Endodermal cell (in vitro differentiated cells): ENCODE measurements around the gene COL4A1. TPM values are rescaled to one million over a fixed set of nuclear protein-coding genes. Genes with fewer than 3 reads are reported as not detected.

Source experiments
- DNase-seq: peaks from one replicate; pipeline ENCODE4 v3.0.0-alpha.2; 2017
- H3K27ac ChIP-seq: 2 replicates; pipeline ENCODE4 v1.5.1; 2013; ENCODE audit warnings: mild to moderate bottlenecking, low read depth, low read length, moderate library complexity
- H3K27me3 ChIP-seq: 2 replicates; pipeline ENCODE4 v1.6.1; 2013; ENCODE audit warnings: mild to moderate bottlenecking, low read length, moderate library complexity; ENCODE audit not compliant: insufficient read depth, control insufficient read depth, poor library complexity, severe bottlenecking
- H3K36me3 ChIP-seq: 2 replicates; pipeline ENCODE4 v1.7.0; 2013; ENCODE audit warnings: mild to moderate bottlenecking, low read length, moderate library complexity; ENCODE audit not compliant: control insufficient read depth, insufficient read depth
- H3K4me1 ChIP-seq: one replicate; pipeline ENCODE4 v1.7.0; 2013; ENCODE audit warnings: low read length; ENCODE audit not compliant: control insufficient read depth, insufficient read depth
- H3K4me3 ChIP-seq: 2 replicates; pipeline ENCODE4 v1.5.1; 2013; ENCODE audit warnings: mild to moderate bottlenecking, low read length, moderate library complexity
- H3K9ac ChIP-seq: 2 replicates; pipeline ENCODE4 v1.6.1; 2013; ENCODE audit warnings: mild to moderate bottlenecking, low read length, moderate library complexity; ENCODE audit not compliant: poor library complexity, severe bottlenecking; ENCODE audit errors: extremely low read depth
- H3K9me3 ChIP-seq: 2 replicates; pipeline ENCODE4 v1.6.1; 2013; ENCODE audit warnings: mild to moderate bottlenecking, low read length, moderate library complexity; ENCODE audit not compliant: control insufficient read depth
- H3K27ac Mint-ChIP-seq: 2 replicates; pipeline ENCODE4 v1.8.0; 2020; ENCODE audit warnings: mixed read lengths
- H3K27me3 Mint-ChIP-seq: 2 replicates; pipeline ENCODE4 v1.8.0; 2021; ENCODE audit warnings: mild to moderate bottlenecking, mixed read lengths; ENCODE audit not compliant: insufficient read depth
- H3K36me3 Mint-ChIP-seq: 2 replicates; pipeline ENCODE4 v1.8.0; 2020; ENCODE audit warnings: low read depth, mixed read lengths
- H3K4me1 Mint-ChIP-seq: 2 replicates; pipeline ENCODE4 v1.8.0; 2020; ENCODE audit warnings: mixed read lengths
- H3K4me3 Mint-ChIP-seq: 2 replicates; pipeline ENCODE4 v1.8.0; 2020; ENCODE audit warnings: mild to moderate bottlenecking, moderate library complexity, mixed read lengths
- H3K9me3 Mint-ChIP-seq: 2 replicates; pipeline ENCODE4 v1.8.0; 2020; ENCODE audit warnings: mild to moderate bottlenecking, mixed read lengths
- CTCF ChIP-seq: fragments of 200-600 bp; sonication (generic); conservative IDR thresholded peaks from 2 replicates; pipeline ENCODE4 v1.5.0; 2021; ENCODE audit warnings: antibody characterized with exemption, mild to moderate bottlenecking
- WGBS, 2 experiments: methylation state at CpG; one replicate each; pipeline versions ENCODE4 v1.1.5 to v1.1.7; 2013; ENCODE audit warnings: missing lambda C conversion rate in 2 of 2, mixed read lengths in 1 of 2; ENCODE audit not compliant: insufficient coverage in 1 of 2, insufficient read length in 1 of 2; 5-methylcytosine and 5-hydroxymethylcytosine counted together
- total RNA-seq, 2 donors: library from RNA; stranded (reverse); fragmentation: NEBNext Ultra II Directional in 1 of 2; extraction: Animal tissue kit (Norgen Biotek cat#: 25700) in 1 of 2; gene quantifications; 2 replicates in 1 of 2; 3 replicates in 1 of 2; pipeline ENCODE4 v1.2.1, GENCODE V29; 2021

COL4A1 gene
- total RNA-seq, 2 donors from 2014 or later, result 702 to 764 TPM

GRCh38 chr13:110259651-110260050 lies 47.3 kb downstream of the COL4A1 start:
- no peak for DNase-seq
- H3K4me3 ChIP-seq, result no peak overlapping the region
- no peaks in the 10 kb centered on the region for H3K27me3 ChIP-seq
- Mint-ChIP-seq H3K9me3 (no peaks in the 10 kb centered on the region), H3K36me3 (peaks cover 34% of the 10 kb centered on the region), H3K27ac (no peak overlapping the region), H3K4me1 (peaks cover 25% of the 10 kb centered on the region), H3K4me3 (no peak overlapping the region), H3K27me3 (no peaks in the 10 kb centered on the region)
- 91 to 97% methylated on average over 5 of the region's 6 CpGs for WGBS, 2 experiments
- H3K4me1 ChIP-seq, result no peaks in the 10 kb centered on the region
- TF ChIP-seq CTCF, result no peak
- peaks cover 52% of the 10 kb centered on the region for H3K36me3 ChIP-seq
- no peaks in the 10 kb centered on the region for H3K9me3 ChIP-seq
- H3K9ac ChIP-seq, result no peak overlapping the region
- H3K27ac ChIP-seq, result no peak overlapping the region

- no peaks in the 10 kb centered on the region for H3K4me1 ChIP-seq
- WGBS, 2 experiments, result 97 to 98% methylated on average over 12 of the region's 12 CpGs
- no peaks in the 10 kb centered on the region for H3K27me3 ChIP-seq
- no peaks in the 10 kb centered on the region for H3K27me3 Mint-ChIP-seq
- no peaks in the 10 kb centered on the region for H3K9me3 Mint-ChIP-seq
- no peak overlapping the region for H3K27ac ChIP-seq
- no peak overlapping the region for H3K9ac ChIP-seq
- H3K4me3 ChIP-seq, result no peak overlapping the region
- H3K27ac Mint-ChIP-seq, result no peak overlapping the region
- TF ChIP-seq CTCF, result no peak
- peaks cover 32% of the 10 kb centered on the region for H3K36me3 Mint-ChIP-seq
- DNase-seq, result peak; percentile 17
- H3K9me3 ChIP-seq, result no peaks in the 10 kb centered on the region
- H3K4me3 Mint-ChIP-seq, result no peak overlapping the region
- H3K36me3 ChIP-seq, result peaks cover 48% of the 10 kb centered on the region
- H3K4me1 Mint-ChIP-seq, result peaks cover 20% of the 10 kb centered on the region
Measured at GRCh38 chr13:110258876-110259631, 47.9 kb downstream of the COL4A1 start.

GRCh38 chr13:110257408-110257807 lies 49.5 kb downstream of the COL4A1 start:
- Mint-ChIP-seq H3K27me3 (no peaks in the 10 kb centered on the region), H3K4me3 (no peak overlapping the region), H3K4me1 (peaks cover 11% of the 10 kb centered on the region), H3K9me3 (no peaks in the 10 kb centered on the region), H3K36me3 (peaks cover 28% of the 10 kb centered on the region), H3K27ac (no peak overlapping the region)
- H3K27ac ChIP-seq, result no peak overlapping the region
- TF ChIP-seq CTCF, result no peak
- H3K36me3 ChIP-seq, result peaks cover 37% of the 10 kb centered on the region
- peak; percentile 23 for DNase-seq
- no peak overlapping the region for H3K9ac ChIP-seq
- no peaks in the 10 kb centered on the region for H3K27me3 ChIP-seq
- no peaks in the 10 kb centered on the region for H3K9me3 ChIP-seq
- 97 to 100% methylated on average over 2 to 3 of the region's 3 CpGs for WGBS, 2 experiments
- no peak overlapping the region for H3K4me3 ChIP-seq
- no peaks in the 10 kb centered on the region for H3K4me1 ChIP-seq
